Measurements from ENCODE around the gene ARHGAP6. TPM values are rescaled to one million over a fixed set of nuclear protein-coding genes. Genes with fewer than 3 reads are reported as not detected.

ARHGAP6 gene
- total RNA-seq, 1 experiment from 2014 or later, result 0.07 TPM

- Mint-ChIP-seq H3K4me3 (no peak overlapping the region), H3K9me3 (peaks cover 34 to 36% of the 10 kb centered on the region in 2 experiments), H3K27me3 (ENCODE audit: low read depth) (no peaks in the 10 kb centered on the region), H3K36me3 (ENCODE audit: insufficient read depth in 1 of 3, low read depth in 3 of 3) (peaks cover 2 to 16% (median 8%) of the 10 kb centered on the region in 3 experiments; a peak in 5 of 7 replicates), H3K4me1 (0 out of 4 replicates have a peak, but pooled peaks cover 0 to 4% of the 10 kb centered on the region in 2 experiments), H3K27ac (no peak overlapping the region)
- no peak overlapping the region for H3K14ac ChIP-seq (ENCODE audit: insufficient read depth, low read length)
- H2AFZ ChIP-seq (ENCODE audit: low read length), result no peak overlapping the region
- no peaks in the 10 kb centered on the region for H3K27me3 ChIP-seq (ENCODE audit: insufficient read depth, low read length)
- no peak overlapping the region for H3K56ac ChIP-seq (ENCODE audit: insufficient read length, low read depth, low read length)
- no peak overlapping the region for H2BK12ac ChIP-seq (ENCODE audit: insufficient read length, low read depth, low read length)
- H2BK5ac ChIP-seq (ENCODE audit: insufficient read length, low read length), result no peak overlapping the region
- H3K4me1 ChIP-seq (ENCODE audit: insufficient read depth, low read length), result no peaks in the 10 kb centered on the region
- peaks cover 4% of the 10 kb centered on the region for H3K9me3 ChIP-seq (ENCODE audit: control insufficient read depth, low read depth, low read length)
- no peak overlapping the region for H3K4ac ChIP-seq (ENCODE audit: low read depth, low read length)
- no peaks in the 10 kb centered on the region for H4K20me1 ChIP-seq (ENCODE audit: control insufficient read depth, insufficient read depth, insufficient read length)
- no peak overlapping the region for H2BK15ac ChIP-seq (ENCODE audit: low read depth, low read length)
- no peak overlapping the region for H4K5ac ChIP-seq (ENCODE audit: insufficient read length, low read depth, low read length)
- H3K23me2 ChIP-seq (ENCODE audit: insufficient read length, low read depth, low read length, poor library complexity, severe bottlenecking), result peaks cover 3% of the 10 kb centered on the region
- no peak overlapping the region for H4K91ac ChIP-seq (ENCODE audit: insufficient read length, low read depth, low read length)
- H2BK20ac ChIP-seq (ENCODE audit: low read depth, low read length, poor library complexity, severe bottlenecking), result no peak overlapping the region
- no peak overlapping the region for H3K27ac ChIP-seq (ENCODE audit: insufficient read length, low read depth, low read length)
- no peak for DNase-seq
- no peak overlapping the region for H2BK120ac ChIP-seq (ENCODE audit: low read depth, low read length, poor library complexity, severe bottlenecking)
- H2AK5ac ChIP-seq (ENCODE audit: insufficient read length, low read length), result no peak overlapping the region
- H3T11ph ChIP-seq (ENCODE audit: low read length), result no peak overlapping the region
- 100% methylated on average over 3 of the region's 4 CpGs for WGBS (ENCODE audit: extremely low coverage, insufficient read length, low lambda C conversion rate)
- no peak overlapping the region for H3K23ac ChIP-seq (ENCODE audit: insufficient read length, low read depth, low read length)
- H3K79me2 ChIP-seq (ENCODE audit: insufficient read depth, low read length), result peaks cover 3% of the 10 kb centered on the region; the same call in 1 of the 2 replicates
- no peak overlapping the region for H3K4me2 ChIP-seq (ENCODE audit: insufficient read depth, insufficient read length, low read length)
- H3K9ac ChIP-seq (ENCODE audit: extremely low read depth, insufficient read length, low read length), result no peak overlapping the region
- no peak overlapping the region for H4K8ac ChIP-seq (replicated peaks; ENCODE audit: insufficient read length, low read depth, low read length)
- peaks cover 3% of the 10 kb centered on the region for H3K79me1 ChIP-seq (ENCODE audit: insufficient read depth, low read depth, low read length, poor library complexity, severe bottlenecking)
- no peak for TF ChIP-seq CTCF (conservative IDR thresholded peaks at IDR 0.05)
- H3K18ac ChIP-seq (ENCODE audit: insufficient read length, low read depth, low read length), result no peak overlapping the region
Observed at GRCh38 chrX:11108253-11108941, 557.3 kb downstream of the ARHGAP6 start.

Measured in H9 (cell line).